Neural cell (in vitro differentiated cells): Measurements from ENCODE around the gene SUGCT. TPM values are rescaled to one million over a fixed set of nuclear protein-coding genes. Genes with fewer than 3 reads are reported as not detected.

Source experiments
- H2AFZ ChIP-seq: fragments of 200-600, 300-800 bp; sonication (generic), shearing (Covaris generic); 2 replicates; pipeline ENCODE4 v1.6.0; 2014; ENCODE audit warnings: low read depth, mild to moderate bottlenecking, antibody characterized with exemption, low read length, moderate library complexity
- H3F3A ChIP-seq: fragments of 200-600 bp; shearing (Covaris generic); 2 replicates; pipeline ENCODE4 v1.6.1; 2016; ENCODE audit warnings: mild to moderate bottlenecking, moderate library complexity, mixed read lengths, antibody characterized with exemption, low read length; ENCODE audit not compliant: insufficient read depth, poor library complexity, severe bottlenecking
- H3K27ac ChIP-seq: fragments of 200-600, 300-800 bp; sonication (generic), shearing (Covaris generic); 2 replicates; pipeline ENCODE4 v1.5.1; 2014; ENCODE audit warnings: mild to moderate bottlenecking, low read length, moderate library complexity
- H3K27me3 ChIP-seq: fragments of 300-800, 200-600 bp; sonication (generic), shearing (Covaris generic); 2 replicates; pipeline ENCODE4 v1.6.0; 2014; ENCODE audit warnings: mild to moderate bottlenecking, low read depth, low read length, moderate library complexity; ENCODE audit not compliant: insufficient read depth
- H3K36me3 ChIP-seq: fragments of 300-800, 200-600 bp; sonication (generic), shearing (Covaris generic); 2 replicates; pipeline ENCODE4 v1.5.1; 2014; ENCODE audit warnings: mild to moderate bottlenecking, antibody characterized with exemption, low read length, moderate library complexity; ENCODE audit not compliant: insufficient read depth
- H3K4me2 ChIP-seq: fragments of 300-800, 200-600 bp; sonication (generic), shearing (Covaris generic); 2 replicates; pipeline ENCODE4 v1.6.0; 2014; ENCODE audit warnings: mild to moderate bottlenecking, low read length
- H3K4me3 ChIP-seq: fragments of 300-800, 200-600 bp; sonication (generic), shearing (Covaris generic); 2 replicates; pipeline ENCODE4 v1.5.1; 2014; ENCODE audit warnings: mild to moderate bottlenecking, low read length, moderate library complexity
- H3K79me2 ChIP-seq: fragments of 200-600 bp; shearing (Covaris generic); replicated peaks from 2 replicates; pipeline ENCODE4 v1.6.0; 2014; ENCODE audit warnings: mild to moderate bottlenecking, low read length, moderate library complexity; ENCODE audit not compliant: insufficient read depth
- H3K9ac ChIP-seq: fragments of 300-800, 200-600 bp; sonication (generic), shearing (Covaris generic); 2 replicates; pipeline ENCODE4 v1.6.1; 2016; ENCODE audit warnings: mild to moderate bottlenecking, low read length, mixed read lengths
- H3K9me2 ChIP-seq: fragments of 200-600 bp; shearing (Covaris generic); 2 replicates; pipeline ENCODE4 v1.6.1; 2016; ENCODE audit warnings: mild to moderate bottlenecking, low read length, mixed read lengths; ENCODE audit not compliant: insufficient read depth
- H3K9me3 ChIP-seq: fragments of 200-600, 300-800 bp; sonication (generic), shearing (Covaris generic); 2 replicates; pipeline ENCODE4 v1.6.1; 2016; ENCODE audit warnings: mild to moderate bottlenecking, mixed run types, low read length, moderate library complexity, mixed read lengths
- H4K20me1 ChIP-seq: fragments of 200-600 bp; shearing (Covaris generic); 2 replicates; pipeline ENCODE4 v1.6.1; 2016; ENCODE audit warnings: mild to moderate bottlenecking, mixed run types; ENCODE audit not compliant: insufficient read depth
- EP300 ChIP-seq: fragments of 450-650 bp; conservative IDR thresholded peaks from 2 replicates; pipeline ENCODE4 v1.6.1; 2014; ENCODE audit warnings: antibody characterized with exemption, mild to moderate bottlenecking, moderate library complexity; ENCODE audit not compliant: poor library complexity, severe bottlenecking
- EZH2 ChIP-seq: fragments of 200-600, 300-800 bp; shearing (Covaris generic), sonication (generic); IDR thresholded peaks from 2 replicates; pipeline ENCODE4 v1.6.1; 2014; ENCODE audit warnings: antibody characterized with exemption, low read length, borderline replicate concordance, mild to moderate bottlenecking; ENCODE audit not compliant: insufficient read depth, poor library complexity, severe bottlenecking
- MXI1 ChIP-seq: fragments of 450-650 bp; conservative IDR thresholded peaks from 2 replicates; pipeline ENCODE4 v1.6.1; 2014; ENCODE audit warnings: antibody characterized with exemption, mild to moderate bottlenecking; ENCODE audit not compliant: poor library complexity, severe bottlenecking
- POLR2AphosphoS5 ChIP-seq: IDR thresholded peaks from 2 replicates; pipeline ENCODE4 v1.6.1; 2012
- RAD21 ChIP-seq: fragments of 450-650 bp; conservative IDR thresholded peaks from 2 replicates; pipeline ENCODE4 v1.6.1; 2014; ENCODE audit warnings: antibody characterized with exemption, mild to moderate bottlenecking, moderate library complexity
- SMC3 ChIP-seq: fragments of 450-650 bp; conservative IDR thresholded peaks from 2 replicates; pipeline ENCODE4 v1.6.1; 2014; ENCODE audit warnings: antibody characterized with exemption, mild to moderate bottlenecking, moderate library complexity; ENCODE audit not compliant: poor library complexity
- TAF1 ChIP-seq: IDR thresholded peaks from 2 replicates; pipeline ENCODE4 v1.6.1; 2012; ENCODE audit warnings: low read depth
- polyA plus RNA-seq: library from polyadenylated mRNA; depleted of rRNA; stranded (reverse); fragments of >200 nt; gene quantifications from 2 replicates; pipeline ENCODE4 v1.2.3, GENCODE V29; 2014
- TF ChIP-seq, protein P1 (sequence below): fragments of 450-650 bp; IDR thresholded peaks from 2 replicates; pipeline ENCODE4 v1.5.1; 2014; ENCODE audit warnings: antibody characterized with exemption, mild to moderate bottlenecking, moderate library complexity; ENCODE audit not compliant: poor library complexity, severe bottlenecking
- TF ChIP-seq, protein P2 (sequence below): IDR thresholded peaks from 2 replicates; pipeline ENCODE4 v1.6.1; 2012; ENCODE audit warnings: borderline replicate concordance

The SUGCT gene
- polyA plus RNA-seq, 1 donor from 2014 or later: not detected

DNA sequence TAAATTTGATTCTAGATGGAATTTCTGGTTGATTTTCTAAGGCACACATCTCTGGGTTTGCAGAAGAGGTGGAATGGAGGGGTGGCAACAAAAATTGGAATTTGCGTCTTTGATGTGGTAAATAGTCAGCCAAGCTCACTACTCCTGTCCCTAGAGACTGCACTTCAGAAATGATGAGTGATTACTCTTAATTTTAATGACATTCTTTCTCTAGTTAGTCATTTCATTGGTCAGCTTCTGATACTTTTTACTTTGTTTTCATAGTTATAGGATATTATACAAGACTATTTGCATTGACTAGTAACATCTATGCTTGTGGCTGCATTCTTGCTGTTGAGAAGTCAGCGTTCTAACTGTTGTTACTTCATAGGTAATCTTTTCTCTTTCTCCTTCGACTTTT is 658.3 kb downstream of the SUGCT start:
- no peaks in the 10 kb centered on the region for H3K79me2 ChIP-seq
- no peaks in the 10 kb centered on the region for H3K27me3 ChIP-seq
- TF ChIP-seq MXI1: no peak
- no peak overlapping the region for H3K4me3 ChIP-seq
- H4K20me1 ChIP-seq: no peaks in the 10 kb centered on the region
- H3K9me2 ChIP-seq: no peaks in the 10 kb centered on the region
- no peaks in the 10 kb centered on the region for H3K9me3 ChIP-seq
- H3K27ac ChIP-seq: no peak overlapping the region
- H3K9ac ChIP-seq: no peak overlapping the region
- H3K36me3 ChIP-seq: no peaks in the 10 kb centered on the region
- H3F3A ChIP-seq: no peaks in the 10 kb centered on the region
- H3K4me2 ChIP-seq: no peak overlapping the region
- H2AFZ ChIP-seq: no peak overlapping the region

DNA sequence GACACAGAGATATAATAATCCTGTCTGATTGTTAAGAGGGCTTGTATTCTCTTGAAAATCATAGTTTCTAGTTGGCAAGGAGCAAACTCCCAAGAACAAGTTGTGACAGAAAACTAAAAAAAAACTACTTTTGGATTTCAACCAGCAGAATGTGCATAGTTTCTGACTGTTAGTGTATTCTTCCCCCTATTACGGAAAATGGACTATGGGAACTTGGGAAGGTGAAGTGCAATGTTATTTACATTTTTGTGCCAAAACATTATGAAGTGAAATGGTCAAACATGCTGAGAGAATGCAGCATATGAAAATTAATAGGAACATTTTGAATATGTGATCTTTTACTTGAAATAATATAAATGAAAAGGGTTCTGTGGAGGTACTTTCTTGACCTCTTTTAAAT is 660.8 kb downstream of the SUGCT start:
- no peak overlapping the region for H2AFZ ChIP-seq
- no peaks in the 10 kb centered on the region for H3F3A ChIP-seq
- H3K9me2 ChIP-seq: no peaks in the 10 kb centered on the region
- H3K36me3 ChIP-seq: no peaks in the 10 kb centered on the region
- H3K9me3 ChIP-seq: no peaks in the 10 kb centered on the region
- no peaks in the 10 kb centered on the region for H4K20me1 ChIP-seq
- TF ChIP-seq EZH2: no peak
- no peak for TF ChIP-seq EP300
- TF ChIP-seq, protein P1, sequence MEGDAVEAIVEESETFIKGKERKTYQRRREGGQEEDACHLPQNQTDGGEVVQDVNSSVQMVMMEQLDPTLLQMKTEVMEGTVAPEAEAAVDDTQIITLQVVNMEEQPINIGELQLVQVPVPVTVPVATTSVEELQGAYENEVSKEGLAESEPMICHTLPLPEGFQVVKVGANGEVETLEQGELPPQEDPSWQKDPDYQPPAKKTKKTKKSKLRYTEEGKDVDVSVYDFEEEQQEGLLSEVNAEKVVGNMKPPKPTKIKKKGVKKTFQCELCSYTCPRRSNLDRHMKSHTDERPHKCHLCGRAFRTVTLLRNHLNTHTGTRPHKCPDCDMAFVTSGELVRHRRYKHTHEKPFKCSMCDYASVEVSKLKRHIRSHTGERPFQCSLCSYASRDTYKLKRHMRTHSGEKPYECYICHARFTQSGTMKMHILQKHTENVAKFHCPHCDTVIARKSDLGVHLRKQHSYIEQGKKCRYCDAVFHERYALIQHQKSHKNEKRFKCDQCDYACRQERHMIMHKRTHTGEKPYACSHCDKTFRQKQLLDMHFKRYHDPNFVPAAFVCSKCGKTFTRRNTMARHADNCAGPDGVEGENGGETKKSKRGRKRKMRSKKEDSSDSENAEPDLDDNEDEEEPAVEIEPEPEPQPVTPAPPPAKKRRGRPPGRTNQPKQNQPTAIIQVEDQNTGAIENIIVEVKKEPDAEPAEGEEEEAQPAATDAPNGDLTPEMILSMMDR: no peak
- TF ChIP-seq RAD21: no peak
- TF ChIP-seq POLR2AphosphoS5: no peak
- TF ChIP-seq MXI1: no peak
- no peak for TF ChIP-seq SMC3
- TF ChIP-seq TAF1: no peak
- TF ChIP-seq, protein P2, sequence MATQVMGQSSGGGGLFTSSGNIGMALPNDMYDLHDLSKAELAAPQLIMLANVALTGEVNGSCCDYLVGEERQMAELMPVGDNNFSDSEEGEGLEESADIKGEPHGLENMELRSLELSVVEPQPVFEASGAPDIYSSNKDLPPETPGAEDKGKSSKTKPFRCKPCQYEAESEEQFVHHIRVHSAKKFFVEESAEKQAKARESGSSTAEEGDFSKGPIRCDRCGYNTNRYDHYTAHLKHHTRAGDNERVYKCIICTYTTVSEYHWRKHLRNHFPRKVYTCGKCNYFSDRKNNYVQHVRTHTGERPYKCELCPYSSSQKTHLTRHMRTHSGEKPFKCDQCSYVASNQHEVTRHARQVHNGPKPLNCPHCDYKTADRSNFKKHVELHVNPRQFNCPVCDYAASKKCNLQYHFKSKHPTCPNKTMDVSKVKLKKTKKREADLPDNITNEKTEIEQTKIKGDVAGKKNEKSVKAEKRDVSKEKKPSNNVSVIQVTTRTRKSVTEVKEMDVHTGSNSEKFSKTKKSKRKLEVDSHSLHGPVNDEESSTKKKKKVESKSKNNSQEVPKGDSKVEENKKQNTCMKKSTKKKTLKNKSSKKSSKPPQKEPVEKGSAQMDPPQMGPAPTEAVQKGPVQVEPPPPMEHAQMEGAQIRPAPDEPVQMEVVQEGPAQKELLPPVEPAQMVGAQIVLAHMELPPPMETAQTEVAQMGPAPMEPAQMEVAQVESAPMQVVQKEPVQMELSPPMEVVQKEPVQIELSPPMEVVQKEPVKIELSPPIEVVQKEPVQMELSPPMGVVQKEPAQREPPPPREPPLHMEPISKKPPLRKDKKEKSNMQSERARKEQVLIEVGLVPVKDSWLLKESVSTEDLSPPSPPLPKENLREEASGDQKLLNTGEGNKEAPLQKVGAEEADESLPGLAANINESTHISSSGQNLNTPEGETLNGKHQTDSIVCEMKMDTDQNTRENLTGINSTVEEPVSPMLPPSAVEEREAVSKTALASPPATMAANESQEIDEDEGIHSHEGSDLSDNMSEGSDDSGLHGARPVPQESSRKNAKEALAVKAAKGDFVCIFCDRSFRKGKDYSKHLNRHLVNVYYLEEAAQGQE: no peak
- H3K4me3 ChIP-seq: no peak overlapping the region
- H3K27me3 ChIP-seq: no peaks in the 10 kb centered on the region
- H3K4me2 ChIP-seq: no peak overlapping the region
- H3K9ac ChIP-seq: no peak overlapping the region
- no peak overlapping the region for H3K27ac ChIP-seq
- H3K79me2 ChIP-seq: no peaks in the 10 kb centered on the region

DNA sequence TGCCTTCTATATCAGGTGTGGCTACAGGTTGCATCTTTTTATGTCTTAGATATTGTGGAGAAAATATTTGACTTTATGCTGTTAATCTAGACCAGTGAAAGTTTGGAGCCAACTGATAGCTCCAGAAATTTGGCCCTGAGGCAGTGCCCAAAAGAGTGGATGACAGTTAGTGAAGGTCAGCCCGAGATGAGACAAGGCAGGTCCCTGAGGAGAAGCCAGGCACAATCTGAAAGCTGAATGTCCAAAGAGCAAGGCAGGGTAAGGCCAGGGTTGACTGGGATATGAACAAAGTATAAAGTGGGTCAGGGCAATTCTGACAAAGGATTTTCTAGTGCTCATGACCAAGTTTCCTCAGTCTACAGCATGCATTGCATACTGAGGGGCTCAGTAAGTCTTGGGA is 661.9 kb downstream of the SUGCT start:
- no peak for TF ChIP-seq TAF1
- TF ChIP-seq RAD21: no peak
- no peak for TF ChIP-seq MXI1
- no peak for TF ChIP-seq SMC3
- TF ChIP-seq, protein P1: no peak
- TF ChIP-seq POLR2AphosphoS5: no peak
- no peak for TF ChIP-seq EP300
- TF ChIP-seq, protein P2: no peak
- TF ChIP-seq EZH2: no peak
- H2AFZ ChIP-seq: no peak overlapping the region
- H3K27me3 ChIP-seq: no peaks in the 10 kb centered on the region
- no peaks in the 10 kb centered on the region for H3K9me3 ChIP-seq
- H3K36me3 ChIP-seq: no peaks in the 10 kb centered on the region
- H3K4me3 ChIP-seq: no peak overlapping the region
- no peaks in the 10 kb centered on the region for H4K20me1 ChIP-seq
- no peak overlapping the region for H3K27ac ChIP-seq
- H3F3A ChIP-seq: no peaks in the 10 kb centered on the region
- H3K4me2 ChIP-seq: no peak overlapping the region
- no peaks in the 10 kb centered on the region for H3K79me2 ChIP-seq
- H3K9me2 ChIP-seq: no peaks in the 10 kb centered on the region
- H3K9ac ChIP-seq: no peak overlapping the region
